Coronary artery (tissue), 2 donors: Measurements from ENCODE around the gene PRKAG1.

Source experiments
- DNase-seq: peaks from one replicate; pipeline ENCODE4 v3.0.0-alpha.2; 2017; ENCODE audit warnings: low spot score
- H3K27ac ChIP-seq, 2 donors: fragments of 200-600 bp; sonication (generic); one replicate each; pipeline ENCODE4 v1.5.1; 2016 to 2019
- H3K4me3 ChIP-seq: fragments of 200-600 bp; sonication (generic); 2 replicates; pipeline ENCODE4 v1.5.1; 2016; ENCODE audit warnings: mild to moderate bottlenecking, moderate library complexity
- CTCF ChIP-seq: fragments of 200-600 bp; sonication (generic); IDR thresholded peaks from one replicate; pipeline ENCODE4 v1.5.1; 2019; ENCODE audit warnings: antibody characterized with exemption

The PRKAG1 gene

GRCh38 chr12:49041881-49042484 is 23.4 kb upstream of the PRKAG1 start:
- H3K27ac ChIP-seq, result no peak overlapping the region
- no peak for DNase-seq
- H3K4me3 ChIP-seq, result no peak overlapping the region
- no peak for TF ChIP-seq CTCF

GRCh38 chr12:49041036-49041880 is 22.7 kb upstream of the PRKAG1 start:
- DNase-seq, result no peak
- Histone ChIP-seq H3K4me3 (no peak overlapping the region), H3K27ac (no peak overlapping the region)
- TF ChIP-seq CTCF, result no peak

- TF ChIP-seq CTCF, result no peak
- H3K27ac ChIP-seq, result no peak overlapping the region
- DNase-seq, result no peak
Measured at GRCh38 chr12:49040364-49040855, 21.8 kb upstream of the PRKAG1 start.

GRCh38 chr12:49039421-49040363 is 21.1 kb upstream of the PRKAG1 start:
- no peak for DNase-seq
- Histone ChIP-seq H3K27ac (no peak overlapping the region), H3K4me3 (no peak overlapping the region)
- TF ChIP-seq CTCF, result no peak

More at GRCh38 chr12:49040364-49040855, 21.8 kb upstream of the PRKAG1 start:
- no peak overlapping the region for H3K4me3 ChIP-seq

- Histone ChIP-seq H3K27ac (no peak overlapping the region), H3K4me3 (no peak overlapping the region)
- no peak for TF ChIP-seq CTCF
- DNase-seq, result no peak
Measured at GRCh38 chr12:49038291-49038955, 19.8 kb upstream of the PRKAG1 start.

- no peak for DNase-seq
- no peak for TF ChIP-seq CTCF
- Histone ChIP-seq H3K27ac (no peak overlapping the region), H3K4me3 (no peak overlapping the region)
Measured at GRCh38 chr12:49037947-49038237, 19.3 kb upstream of the PRKAG1 start.
